ENCODE measurements around the gene LEF1. TPM values are rescaled to one million over a fixed set of nuclear protein-coding genes. Genes with fewer than 3 reads are reported as not detected.

The LEF1 gene
- total and polyA plus RNA-seq, 2 donors from 2014 or later, result 5.1 to 14.5 TPM

- no peaks in the 10 kb centered on the region for H3K27me3 ChIP-seq (ENCODE audit: control insufficient read depth, insufficient read depth, low read length)
- H3K9me3 ChIP-seq (ENCODE audit: control insufficient read depth in 2 of 3, insufficient read depth in 1 of 3, low read length in 3 of 3), result no peaks in the 10 kb centered on the region
- FAIRE-seq (no peak), DNase-seq (no peak)
- no peak overlapping the region for H3K27ac ChIP-seq (ENCODE audit: low read depth in 2 of 2, low read length in 2 of 2)
- H3K36me3 ChIP-seq (ENCODE audit: control insufficient read depth in 2 of 3, insufficient read depth in 3 of 3, low read length in 3 of 3), result no peaks in the 10 kb centered on the region
- H3K9ac ChIP-seq (ENCODE audit: low read length in 3 of 3), result no peak overlapping the region
- peaks cover 0 to 2% (median 0%) of the 10 kb centered on the region in 3 donors for H3K4me1 ChIP-seq (ENCODE audit: control insufficient read depth in 2 of 3, insufficient read depth in 2 of 3, low read depth in 1 of 3, low read length in 3 of 3)
- TF ChIP-seq CTCF (IDR thresholded peaks at IDR 0.05; ENCODE audit: borderline replicate concordance, extremely low read depth, insufficient read depth), result no peak
- H3K4me3 ChIP-seq (ENCODE audit: low read length in 3 of 3), result no peak overlapping the region
- intact Hi-C loops (cut with DNase I), result no loop called here
These were observed 5.4 kb downstream of the LEF1 start for GRCh38 chr4:108163351-108163750.

GRCh38 chr4:108160741-108161352, 7.9 kb downstream of the LEF1 start:
- no peaks in the 10 kb centered on the region for H3K27me3 ChIP-seq (ENCODE audit: control insufficient read depth, insufficient read depth, low read length)
- no peak for FAIRE-seq
- no peak for TF ChIP-seq CTCF (IDR thresholded peaks at IDR 0.05; ENCODE audit: borderline replicate concordance, extremely low read depth, insufficient read depth)

GRCh38 chr4:108159845-108160244, 8.9 kb downstream of the LEF1 start:
- no peak for DNase-seq
- intact Hi-C loops (cut with DNase I), result no loop called here
- no peak overlapping the region for H3K27ac ChIP-seq (ENCODE audit: low read depth in 2 of 2, low read length in 2 of 2)
- no peaks in the 10 kb centered on the region for H3K36me3 ChIP-seq (ENCODE audit: control insufficient read depth in 2 of 3, insufficient read depth in 3 of 3, low read length in 3 of 3)
- no peak for FAIRE-seq
- TF ChIP-seq CTCF (IDR thresholded peaks at IDR 0.05; ENCODE audit: borderline replicate concordance, extremely low read depth, insufficient read depth), result no peak
- no peak overlapping the region for H3K9ac ChIP-seq (ENCODE audit: low read length in 3 of 3)
- H3K4me3 ChIP-seq (ENCODE audit: low read length in 3 of 3), result no peak overlapping the region
- H3K4me1 ChIP-seq (ENCODE audit: control insufficient read depth in 2 of 3, insufficient read depth in 2 of 3, low read depth in 1 of 3, low read length in 3 of 3), result no peaks in the 10 kb centered on the region
- H3K27me3 ChIP-seq (ENCODE audit: control insufficient read depth, insufficient read depth, low read length), result no peaks in the 10 kb centered on the region
- no peaks in the 10 kb centered on the region for H3K9me3 ChIP-seq (ENCODE audit: control insufficient read depth in 2 of 3, insufficient read depth in 1 of 3, low read length in 3 of 3)

More at GRCh38 chr4:108160741-108161352, 7.9 kb downstream of the LEF1 start:
- no peak overlapping the region for H3K4me3 ChIP-seq (ENCODE audit: low read length in 3 of 3)
- no peaks in the 10 kb centered on the region for H3K36me3 ChIP-seq (ENCODE audit: control insufficient read depth in 2 of 3, insufficient read depth in 3 of 3, low read length in 3 of 3)
- H3K27ac ChIP-seq (ENCODE audit: low read depth in 2 of 2, low read length in 2 of 2), result no peak overlapping the region
- intact Hi-C loops (cut with DNase I), result no loop called here
- DNase-seq, result no peak
- no peaks in the 10 kb centered on the region for H3K4me1 ChIP-seq (ENCODE audit: control insufficient read depth in 2 of 3, insufficient read depth in 2 of 3, low read depth in 1 of 3, low read length in 3 of 3)
- no peaks in the 10 kb centered on the region for H3K9me3 ChIP-seq (ENCODE audit: control insufficient read depth in 2 of 3, insufficient read depth in 1 of 3, low read length in 3 of 3)
- H3K9ac ChIP-seq (ENCODE audit: low read length in 3 of 3), result no peak overlapping the region

- Histone ChIP-seq H3K27ac (ENCODE audit: low read depth in 2 of 2, low read length in 2 of 2) (no peak overlapping the region), H3K4me3 (ENCODE audit: low read length in 3 of 3) (no peak overlapping the region), H3K9ac (ENCODE audit: low read length in 3 of 3) (no peak overlapping the region), H3K9me3 (ENCODE audit: control insufficient read depth in 2 of 3, insufficient read depth in 1 of 3, low read length in 3 of 3) (no peaks in the 10 kb centered on the region), H3K36me3 (ENCODE audit: control insufficient read depth in 2 of 3, insufficient read depth in 3 of 3, low read length in 3 of 3) (peaks cover 0 to 2% (median 0%) of the 10 kb centered on the region in 3 donors), H3K4me1 (ENCODE audit: control insufficient read depth in 2 of 3, insufficient read depth in 2 of 3, low read depth in 1 of 3, low read length in 3 of 3) (no peaks in the 10 kb centered on the region), H3K27me3 (ENCODE audit: control insufficient read depth, insufficient read depth, low read length) (no peaks in the 10 kb centered on the region)
- intact Hi-C loops (cut with DNase I), result no loop called here
- no peak for TF ChIP-seq CTCF (IDR thresholded peaks at IDR 0.05; ENCODE audit: borderline replicate concordance, extremely low read depth, insufficient read depth)
- FAIRE-seq, result no peak
- no peak for DNase-seq
These were observed 11.1 kb downstream of the LEF1 start for GRCh38 chr4:108157655-108158054.

Measured in kidney (tissue), 14 donors.